GM23248 (cell line): ENCODE measurements around the gene SLC43A1.

Source experiments
- EZH2 ChIP-seq: fragments of 200-600 bp; sonication (generic); IDR thresholded peaks from 2 replicates; pipeline ENCODE4 v1.6.1; 2018; ENCODE audit warnings: antibody characterized with exemption, mild to moderate bottlenecking; ENCODE audit not compliant: insufficient read depth, poor library complexity, severe bottlenecking
- EZH2phosphoT487 ChIP-seq: fragments of 200-600 bp; sonication (generic); IDR thresholded peaks from 2 replicates; pipeline ENCODE4 v1.6.1; 2018; ENCODE audit warnings: antibody characterized with exemption, moderate library complexity, mild to moderate bottlenecking, low read depth; ENCODE audit not compliant: insufficient read depth

- no peak for TF ChIP-seq EZH2
- no peak for TF ChIP-seq EZH2phosphoT487
Observed at GRCh38 chr11:57481315-57481714, 34.2 kb downstream of the SLC43A1 start.
